OCI-LY1 (cell line): ENCODE data around the gene LDLRAD3.

Source experiments
- H2AFZ ChIP-seq: fragments of 200-600 bp; sonication (generic), shearing (Covaris generic); 2 replicates; pipeline ENCODE4 v1.6.0; 2014; ENCODE audit warnings: antibody characterized with exemption, mild to moderate bottlenecking, low read length
- H3F3A ChIP-seq: fragments of 200-600 bp; sonication (generic), shearing (Covaris generic); 2 replicates; pipeline ENCODE4 v1.6.0; 2014; ENCODE audit warnings: mild to moderate bottlenecking, antibody characterized with exemption, low read length, moderate library complexity; ENCODE audit not compliant: insufficient read depth
- H3K27ac ChIP-seq: fragments of 200-600 bp; sonication (generic); 2 replicates; pipeline ENCODE4 v1.5.1; 2014; ENCODE audit warnings: low read length, mixed run types, mild to moderate bottlenecking, low read depth; ENCODE audit not compliant: poor library complexity, severe bottlenecking
- H3K27me3 ChIP-seq: fragments of 200-600 bp; sonication (generic); 2 replicates; pipeline ENCODE4 v1.6.0; 2014; ENCODE audit warnings: antibody characterized with exemption, mild to moderate bottlenecking, low read length, moderate library complexity; ENCODE audit not compliant: insufficient read depth
- H3K36me3 ChIP-seq: fragments of 200-600 bp; sonication (generic); 2 replicates; pipeline ENCODE4 v1.6.1; 2014; ENCODE audit warnings: mild to moderate bottlenecking, antibody characterized with exemption, low read length, moderate library complexity, mixed read lengths; ENCODE audit not compliant: insufficient read depth
- H3K4me1 ChIP-seq: fragments of 200-600 bp; sonication (generic); 2 replicates; pipeline ENCODE4 v1.5.1; 2014; ENCODE audit warnings: mild to moderate bottlenecking, low read length, moderate library complexity; ENCODE audit not compliant: insufficient read depth, severe bottlenecking
- H3K4me2 ChIP-seq: fragments of 200-600 bp; sonication (generic), shearing (Covaris generic); 2 replicates; pipeline ENCODE4 v1.6.1; 2014; ENCODE audit warnings: low read length
- H3K4me3 ChIP-seq: fragments of 200-600 bp; sonication (generic); 2 replicates; pipeline ENCODE4 v1.5.1; 2014; ENCODE audit warnings: low read length, low read depth, mild to moderate bottlenecking, mixed read lengths; ENCODE audit not compliant: poor library complexity, severe bottlenecking
- H3K79me2 ChIP-seq: fragments of 200-600 bp; shearing (Covaris generic); 2 replicates; pipeline ENCODE4 v1.6.1; 2016; ENCODE audit warnings: mixed run types, low read length, mixed read lengths; ENCODE audit not compliant: insufficient read depth
- H3K9ac ChIP-seq: fragments of 200-600 bp; sonication (generic), shearing (Covaris generic); 2 replicates; pipeline ENCODE4 v1.6.1; 2014; ENCODE audit warnings: mild to moderate bottlenecking, low read length, mixed read lengths
- H3K9me2 ChIP-seq: fragments of 200-600 bp; sonication (generic), shearing (Covaris generic); 2 replicates; pipeline ENCODE4 v1.6.1; 2014; ENCODE audit warnings: low read depth, mild to moderate bottlenecking, low read length, mixed read lengths
- H3K9me3 ChIP-seq: fragments of 200-600 bp; shearing (Covaris generic); 2 replicates; pipeline ENCODE4 v1.6.1; 2014; ENCODE audit warnings: low read length, mixed read lengths
- H4K20me1 ChIP-seq: fragments of 200-600 bp; sonication (generic), shearing (Covaris generic); 2 replicates; pipeline ENCODE4 v1.6.0; 2016; ENCODE audit warnings: mild to moderate bottlenecking, low read length; ENCODE audit not compliant: insufficient read depth
- CTCF ChIP-seq: fragments of 200-600 bp; sonication (generic), shearing (Covaris generic); IDR thresholded peaks from 2 replicates; pipeline ENCODE4 v1.5.1; 2017; ENCODE audit warnings: mild to moderate bottlenecking, antibody characterized with exemption, low read length, moderate library complexity, mixed read lengths
- EZH2 ChIP-seq: fragments of 200-600 bp; sonication (generic), shearing (Covaris generic); IDR thresholded peaks from 2 replicates; pipeline ENCODE4 v1.8.0; 2017; ENCODE audit warnings: borderline replicate concordance, mixed run types, mild to moderate bottlenecking, antibody characterized with exemption, low read length, moderate library complexity, mixed read lengths

LDLRAD3 gene

GRCh38 chr11:36196411-36196998 lies 252.6 kb downstream of the LDLRAD3 start:
- Histone ChIP-seq H3K4me3 (no peak overlapping the region), H3K27me3 (no peaks in the 10 kb centered on the region), H3K9me2 (no peaks in the 10 kb centered on the region), H4K20me1 (no peaks in the 10 kb centered on the region), H2AFZ (no peak overlapping the region), H3K9ac (no peak overlapping the region), H3K4me2 (no peak overlapping the region), H3K27ac (no peak overlapping the region), H3K4me1 (no peaks in the 10 kb centered on the region), H3K9me3 (no peaks in the 10 kb centered on the region), H3F3A (no peaks in the 10 kb centered on the region), H3K79me2 (no peaks in the 10 kb centered on the region), H3K36me3 (no peaks in the 10 kb centered on the region)
- TF ChIP-seq CTCF (no peak), EZH2 (no peak)

- H3K4me3 ChIP-seq, result no peak overlapping the region
- H2AFZ ChIP-seq, result no peak overlapping the region
- no peaks in the 10 kb centered on the region for H3F3A ChIP-seq
- H3K27me3 ChIP-seq, result no peaks in the 10 kb centered on the region
- no peak overlapping the region for H3K4me2 ChIP-seq
- H3K9me3 ChIP-seq, result no peaks in the 10 kb centered on the region
- H3K79me2 ChIP-seq, result no peaks in the 10 kb centered on the region
- no peak overlapping the region for H3K9ac ChIP-seq
- TF ChIP-seq CTCF, result no peak
- no peaks in the 10 kb centered on the region for H3K4me1 ChIP-seq
- H4K20me1 ChIP-seq, result no peaks in the 10 kb centered on the region
- no peaks in the 10 kb centered on the region for H3K9me2 ChIP-seq
- H3K27ac ChIP-seq, result no peak overlapping the region
- H3K36me3 ChIP-seq, result no peaks in the 10 kb centered on the region
Measured at GRCh38 chr11:36201411-36201810, 257.5 kb downstream of the LDLRAD3 start.

GRCh38 chr11:36205536-36205935 lies 261.7 kb downstream of the LDLRAD3 start:
- no peaks in the 10 kb centered on the region for H3K9me3 ChIP-seq
- no peak for TF ChIP-seq EZH2
- no peak for TF ChIP-seq CTCF

More at GRCh38 chr11:36205536-36205935, 261.7 kb downstream of the LDLRAD3 start:
- Histone ChIP-seq H3K27ac (no peak overlapping the region), H3K4me2 (no peak overlapping the region), H3K79me2 (no peaks in the 10 kb centered on the region), H3K9me2 (no peaks in the 10 kb centered on the region), H3K4me1 (no peaks in the 10 kb centered on the region), H3K4me3 (no peak overlapping the region), H3K27me3 (no peaks in the 10 kb centered on the region), H3K9ac (no peak overlapping the region), H4K20me1 (no peaks in the 10 kb centered on the region), H3F3A (no peaks in the 10 kb centered on the region), H2AFZ (no peak overlapping the region), H3K36me3 (no peaks in the 10 kb centered on the region)
